ENCODE results near the gene ESPN. TPM values are rescaled to one million over a fixed set of nuclear protein-coding genes. Genes with fewer than 3 reads are reported as not detected.

Gene ESPN
- total RNA-seq, 2 experiments from 2014 or later, result 2.0 to 3.9 TPM

DNA sequence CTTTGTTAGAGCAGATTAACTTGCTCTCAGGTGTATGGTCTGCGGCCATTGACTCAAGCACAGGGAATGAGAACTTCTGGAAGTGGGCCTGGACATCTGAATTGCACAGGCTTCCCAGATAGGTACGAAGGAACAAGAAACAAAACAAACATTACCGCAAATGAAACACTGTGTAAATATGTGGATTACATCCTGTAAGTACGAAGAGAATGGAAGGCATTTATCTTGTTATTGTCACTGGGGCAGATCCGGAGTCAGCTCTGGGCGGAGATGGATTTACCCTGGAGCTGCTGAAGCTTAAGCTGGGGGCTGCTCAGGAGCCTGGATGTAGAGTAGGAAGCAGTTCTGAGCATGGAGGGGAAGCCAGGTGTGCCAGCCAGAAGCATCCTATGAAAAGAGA lies 11.7 kb upstream of the ESPN start:
- CTCF ChIA-PET, result interaction anchor here (1.6 kb wide), 1 partner anchor 11 kb away, joined by 3 read pairs; no protein-coding TSS in a partner anchor
- TF ChIP-seq, protein P1, sequence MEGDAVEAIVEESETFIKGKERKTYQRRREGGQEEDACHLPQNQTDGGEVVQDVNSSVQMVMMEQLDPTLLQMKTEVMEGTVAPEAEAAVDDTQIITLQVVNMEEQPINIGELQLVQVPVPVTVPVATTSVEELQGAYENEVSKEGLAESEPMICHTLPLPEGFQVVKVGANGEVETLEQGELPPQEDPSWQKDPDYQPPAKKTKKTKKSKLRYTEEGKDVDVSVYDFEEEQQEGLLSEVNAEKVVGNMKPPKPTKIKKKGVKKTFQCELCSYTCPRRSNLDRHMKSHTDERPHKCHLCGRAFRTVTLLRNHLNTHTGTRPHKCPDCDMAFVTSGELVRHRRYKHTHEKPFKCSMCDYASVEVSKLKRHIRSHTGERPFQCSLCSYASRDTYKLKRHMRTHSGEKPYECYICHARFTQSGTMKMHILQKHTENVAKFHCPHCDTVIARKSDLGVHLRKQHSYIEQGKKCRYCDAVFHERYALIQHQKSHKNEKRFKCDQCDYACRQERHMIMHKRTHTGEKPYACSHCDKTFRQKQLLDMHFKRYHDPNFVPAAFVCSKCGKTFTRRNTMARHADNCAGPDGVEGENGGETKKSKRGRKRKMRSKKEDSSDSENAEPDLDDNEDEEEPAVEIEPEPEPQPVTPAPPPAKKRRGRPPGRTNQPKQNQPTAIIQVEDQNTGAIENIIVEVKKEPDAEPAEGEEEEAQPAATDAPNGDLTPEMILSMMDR (IDR thresholded peaks at IDR 0.05), result no peak
- Histone ChIP-seq H3K36me3 (ENCODE audit: insufficient read depth, low read length) (no peaks in the 10 kb centered on the region), H3K9me3 (ENCODE audit: control insufficient read depth in 1 of 2, insufficient read depth in 1 of 2, low read length in 2 of 2) (peaks cover 0 to 9% of the 10 kb centered on the region in 2 experiments), H3K27me3 (ENCODE audit: control insufficient read depth in 1 of 2, insufficient read depth in 2 of 2, low read length in 2 of 2) (peaks cover 39 to 46% of the 10 kb centered on the region in 2 experiments), H3K4me1 (ENCODE audit: insufficient read depth, low read length) (peaks cover 7% of the 10 kb centered on the region), H3K4me3 (ENCODE audit: low read length) (no peak overlapping the region), H3K27ac (ENCODE audit: low read depth in 1 of 2, low read length in 2 of 2) (no peak overlapping the region)
- Mint-ChIP-seq H3K27ac (no peak overlapping the region), H3K9me3 (no peaks in the 10 kb centered on the region), H3K4me3 (no peak overlapping the region), H3K27me3 (peaks cover 65% of the 10 kb centered on the region), H3K36me3 (ENCODE audit: low read depth) (no peaks in the 10 kb centered on the region), H3K4me1 (ENCODE audit: low read depth) (peaks cover 3% of the 10 kb centered on the region)
- intact Hi-C loops (cut with DNase I, micrococcal nuclease), result no loop called here
- ATAC-seq (ENCODE audit: poor library complexity) (no peak), DNase-seq (no peak)
- POLR2A ChIA-PET, result no interaction called here

DNA sequence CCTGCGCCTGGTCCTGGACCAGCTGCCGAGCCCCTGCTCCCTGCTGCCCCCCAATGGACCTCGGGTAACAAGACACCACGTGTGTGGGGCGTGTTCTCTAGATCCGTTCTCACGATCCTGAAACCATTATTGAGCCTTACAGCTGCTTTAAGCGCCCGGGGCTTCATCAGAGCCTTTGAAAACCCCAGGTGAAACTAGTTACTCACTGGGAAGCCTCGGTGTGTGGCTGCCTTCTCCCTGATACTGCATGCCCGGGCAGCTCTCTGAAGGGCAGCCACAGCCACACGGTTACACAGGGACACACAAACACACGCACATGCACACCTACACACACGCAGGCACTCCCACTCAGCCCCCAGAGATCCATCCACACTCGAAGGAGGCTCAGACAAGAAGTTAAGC lies 10.1 kb upstream of the ESPN start:
- Histone ChIP-seq H3K9me3 (ENCODE audit: control insufficient read depth in 1 of 2, insufficient read depth in 1 of 2, low read length in 2 of 2) (peaks cover 0 to 15% of the 10 kb centered on the region in 2 experiments), H3K4me3 (ENCODE audit: low read length) (no peak overlapping the region), H3K4me1 (ENCODE audit: insufficient read depth, low read length) (peaks cover 20% of the 10 kb centered on the region), H3K36me3 (ENCODE audit: insufficient read depth, low read length) (no peaks in the 10 kb centered on the region), H3K27me3 (ENCODE audit: control insufficient read depth in 1 of 2, insufficient read depth in 2 of 2, low read length in 2 of 2) (peaks cover 54 to 56% of the 10 kb centered on the region in 2 experiments), H3K27ac (ENCODE audit: low read depth in 1 of 2, low read length in 2 of 2) (no peak overlapping the region)
- CTCF ChIA-PET, result interaction anchor here (0.5 to 1.7 kb wide), 6 partner anchors 9 to 111 kb away, joined by 3 to 9 read pairs (median 4); no protein-coding TSS in a partner anchor
- H3K27ac Mint-ChIP-seq, result no peak overlapping the region
- ATAC-seq (ENCODE audit: poor library complexity) (peak; percentile 84), DNase-seq (peak in 9 of 14 experiments; percentile 28 to 66 (median 33))
- H3K4me1 Mint-ChIP-seq (ENCODE audit: low read depth), result peaks cover 3% of the 10 kb centered on the region
- intact Hi-C loops (cut with DNase I, micrococcal nuclease), result no loop called here
- H3K27me3 Mint-ChIP-seq, result peaks cover 64% of the 10 kb centered on the region
- no peaks in the 10 kb centered on the region for H3K9me3 Mint-ChIP-seq
- POLR2A ChIA-PET, result no interaction called here
- no peaks in the 10 kb centered on the region for H3K36me3 Mint-ChIP-seq (ENCODE audit: low read depth)
- TF ChIP-seq, protein P1 (IDR thresholded peaks at IDR 0.05), result no peak
- H3K4me3 Mint-ChIP-seq, result no peak overlapping the region

DNA sequence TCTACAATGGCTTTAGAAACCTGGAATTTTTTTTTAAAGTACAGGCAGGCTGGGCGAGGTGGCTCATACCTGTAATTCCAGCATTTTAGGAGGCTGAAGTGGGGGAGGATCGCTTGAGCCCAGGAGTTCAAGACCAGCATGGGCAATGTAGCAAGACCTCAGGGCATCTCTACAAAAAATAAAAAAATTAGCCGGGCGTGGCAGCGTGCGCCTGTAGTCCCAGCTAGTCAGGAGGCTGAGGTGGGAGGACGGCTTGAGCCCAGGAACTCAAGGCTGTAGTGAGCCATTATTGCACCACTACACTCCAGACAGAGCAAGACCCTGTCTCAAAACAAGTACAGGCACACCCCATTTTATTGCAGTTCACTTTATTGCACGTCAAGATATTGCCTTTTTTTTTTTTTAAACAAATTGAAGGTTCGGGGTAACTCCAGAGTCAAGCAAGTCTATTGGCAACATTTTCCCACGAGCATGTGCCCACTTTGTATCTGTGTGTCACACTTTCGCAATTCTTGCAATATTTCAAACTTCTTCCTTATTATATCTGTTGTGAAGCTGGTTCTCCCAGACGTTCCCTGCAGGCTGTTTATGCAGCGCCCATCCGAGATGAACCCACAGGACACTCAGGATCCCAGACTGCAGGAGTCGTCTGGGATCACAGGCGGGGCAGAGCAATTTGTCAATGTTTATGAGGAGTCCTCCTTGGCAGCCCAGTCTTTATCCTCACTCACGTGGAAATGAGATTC lies 9.5 kb upstream of the ESPN start:
- TF ChIP-seq, protein P1 (IDR thresholded peaks at IDR 0.05), result no peak
- Mint-ChIP-seq H3K4me1 (ENCODE audit: low read depth) (peaks cover 3% of the 10 kb centered on the region), H3K27ac (no peak overlapping the region), H3K4me3 (no peak overlapping the region), H3K27me3 (peaks cover 64% of the 10 kb centered on the region), H3K36me3 (ENCODE audit: low read depth) (no peaks in the 10 kb centered on the region), H3K9me3 (no peaks in the 10 kb centered on the region)
- intact Hi-C loops (cut with DNase I, micrococcal nuclease), result no loop called here
- Histone ChIP-seq H3K9me3 (ENCODE audit: control insufficient read depth in 1 of 2, insufficient read depth in 1 of 2, low read length in 2 of 2) (peaks cover 0 to 17% of the 10 kb centered on the region in 2 experiments), H3K27ac (ENCODE audit: low read depth in 1 of 2, low read length in 2 of 2) (no peak overlapping the region), H3K36me3 (ENCODE audit: insufficient read depth, low read length) (no peaks in the 10 kb centered on the region), H3K27me3 (ENCODE audit: control insufficient read depth in 1 of 2, insufficient read depth in 2 of 2, low read length in 2 of 2) (peaks cover 59 to 60% of the 10 kb centered on the region in 2 experiments), H3K4me1 (ENCODE audit: insufficient read depth, low read length) (peaks cover 26% of the 10 kb centered on the region), H3K4me3 (ENCODE audit: low read length) (no peak overlapping the region)
- POLR2A ChIA-PET, result no interaction called here
- DNase-seq (no peak), ATAC-seq (ENCODE audit: poor library complexity) (no peak)
- CTCF ChIA-PET, result interaction anchor here (0.5 to 1.7 kb wide), 6 partner anchors 8 to 111 kb away, joined by 3 to 9 read pairs (median 4); no protein-coding TSS in a partner anchor
